GM23338 (cell line): ENCODE measurements around the gene MRGPRG. TPM values are rescaled to one million over a fixed set of nuclear protein-coding genes. Genes with fewer than 3 reads are reported as not detected.

Experiments
- ATAC-seq: fragments of 200-7000 bp; cut with Tn5 transposase; 3 replicates; pipeline ENCODE4 v1.9.1; 2020
- DNase-seq: peaks from one replicate; pipeline ENCODE4 v3.0.0-alpha.2; 2015; ENCODE audit warnings: low spot score
- H2AFZ ChIP-seq: fragments of 200-600 bp; sonication (generic); 2 replicates; pipeline ENCODE4 v1.8.0; 2016; ENCODE audit warnings: antibody characterized with exemption, mild to moderate bottlenecking, moderate library complexity
- H3F3A ChIP-seq: fragments of 200-600 bp; sonication (generic); replicated peaks from 2 replicates; pipeline ENCODE4 v1.8.0; 2017; ENCODE audit warnings: antibody characterized with exemption, mixed run types, low read depth
- H3K27ac ChIP-seq: fragments of 200-600 bp; sonication (generic); 2 replicates; pipeline ENCODE4 v1.6.1; 2016; ENCODE audit warnings: low read depth
- H3K27me3 ChIP-seq: fragments of 200-600 bp; sonication (generic); 2 replicates; pipeline ENCODE4 v1.8.0; 2016; ENCODE audit warnings: mild to moderate bottlenecking, mixed run types, moderate library complexity; ENCODE audit not compliant: insufficient read depth
- H3K36me3 ChIP-seq: fragments of 200-600 bp; sonication (generic); 2 replicates; pipeline ENCODE4 v1.8.0; 2016; ENCODE audit warnings: mild to moderate bottlenecking; ENCODE audit not compliant: insufficient read depth
- H3K4me1 ChIP-seq: fragments of 200-600 bp; sonication (generic); 2 replicates; pipeline ENCODE4 v1.8.0; 2016; ENCODE audit warnings: mild to moderate bottlenecking, moderate library complexity; ENCODE audit not compliant: insufficient read depth
- H3K4me2 ChIP-seq: fragments of 200-600 bp; sonication (generic); 2 replicates; pipeline ENCODE4 v1.7.1; 2017; ENCODE audit warnings: mixed run types
- H3K4me3 ChIP-seq: fragments of 200-600 bp; sonication (generic); 2 replicates; pipeline ENCODE4 v1.6.1; 2016; ENCODE audit warnings: mixed run types
- H3K79me2 ChIP-seq: fragments of 200-600 bp; sonication (generic); replicated peaks from 2 replicates; pipeline ENCODE4 v1.8.0; 2017; ENCODE audit warnings: mild to moderate bottlenecking; ENCODE audit not compliant: insufficient read depth
- H3K9me2 ChIP-seq: fragments of 200-600 bp; sonication (generic); 2 replicates; pipeline ENCODE4 v1.8.0; 2017; ENCODE audit not compliant: insufficient read depth
- H4K20me1 ChIP-seq: fragments of 200-600 bp; sonication (generic); replicated peaks from 2 replicates; pipeline ENCODE4 v1.8.0; 2017; ENCODE audit warnings: mild to moderate bottlenecking; ENCODE audit not compliant: insufficient read depth
- H3K27ac Mint-ChIP-seq: 2 replicates; pipeline ENCODE4 v1.8.0; 2020; ENCODE audit warnings: inconsistent platforms, mild to moderate bottlenecking, moderate library complexity, mixed read lengths
- H3K27me3 Mint-ChIP-seq: 3 replicates; pipeline ENCODE4 v1.8.0; 2022; ENCODE audit warnings: low read depth, mild to moderate bottlenecking, moderate library complexity, mixed read lengths, inconsistent platforms; ENCODE audit not compliant: insufficient read depth, poor library complexity
- H3K36me3 Mint-ChIP-seq: 3 replicates; pipeline ENCODE4 v1.8.0; 2021; ENCODE audit warnings: low read depth, mild to moderate bottlenecking, inconsistent platforms, moderate library complexity, mixed read lengths
- H3K4me1 Mint-ChIP-seq: 3 replicates; pipeline ENCODE4 v1.8.0; 2020; ENCODE audit warnings: mild to moderate bottlenecking, inconsistent platforms, mixed read lengths
- H3K4me3 Mint-ChIP-seq: 3 replicates; pipeline ENCODE4 v1.8.0; 2021; ENCODE audit warnings: moderate library complexity, mild to moderate bottlenecking, inconsistent platforms, mixed read lengths
- H3K9me3 Mint-ChIP-seq: 3 replicates; pipeline ENCODE4 v1.8.0; 2020; ENCODE audit warnings: moderate library complexity, mild to moderate bottlenecking, inconsistent platforms, mixed read lengths
- NANOG ChIP-seq: IDR thresholded peaks from 2 replicates; pipeline ENCODE4 v1.6.1; 2016; ENCODE audit warnings: antibody characterized with exemption, borderline replicate concordance
- POLR2AphosphoS5 ChIP-seq: IDR thresholded peaks from 2 replicates; pipeline ENCODE4 v1.6.1; 2016; ENCODE audit warnings: antibody characterized with exemption, low read depth
- STAT1 ChIP-seq: IDR thresholded peaks from one replicate; pipeline ENCODE4 v1.6.1; 2016; ENCODE audit warnings: antibody characterized with exemption; ENCODE audit not compliant: unreplicated experiment
- ZNF331 ChIP-seq: fragments of 250-450 bp; sonication (Bioruptor Pico); IDR thresholded peaks from 2 replicates; pipeline ENCODE4 v1.5.0; 2020; ENCODE audit warnings: low read depth, mild to moderate bottlenecking, moderate library complexity
- polyA plus RNA-seq: library from polyadenylated mRNA; unstranded; fragments of >200 nt; fragmentation: Nextera tagmentation; extraction: Ambion mirVana; gene quantifications from 2 replicates; pipeline ENCODE4 v1.2.1, GENCODE V29; 2016
- total RNA-seq: library from RNA; depleted of rRNA; stranded (reverse); fragments of >200 nt; shearing (Covaris generic); gene quantifications from 2 replicates; pipeline ENCODE4 v1.2.3, GENCODE V29; 2014
- TF ChIP-seq, protein P1 (sequence below): fragments of 250-450 bp; sonication (Bioruptor Pico); IDR thresholded peaks from 2 replicates; pipeline ENCODE4 v1.5.0; 2020; ENCODE audit warnings: mild to moderate bottlenecking, moderate library complexity
- TF ChIP-seq, protein P2 (sequence below), 2 experiments: fragments of 200-600 bp in 1 of 2; sonication (generic) in 1 of 2; conservative IDR thresholded peaks; 2 replicates each; pipeline versions ENCODE4 v1.5.1 to v1.6.1; 2016 to 2017; ENCODE audit warnings: antibody characterized with exemption in 2 of 2, low read depth in 2 of 2, mild to moderate bottlenecking in 2 of 2, moderate library complexity in 1 of 2
- TF ChIP-seq, protein P3 (sequence below): IDR thresholded peaks from 2 replicates; pipeline ENCODE4 v1.6.1; 2016; ENCODE audit warnings: antibody characterized with exemption

The MRGPRG gene
- total and polyA plus RNA-seq, 2 experiments from 2014 or later, result not detected

DNA sequence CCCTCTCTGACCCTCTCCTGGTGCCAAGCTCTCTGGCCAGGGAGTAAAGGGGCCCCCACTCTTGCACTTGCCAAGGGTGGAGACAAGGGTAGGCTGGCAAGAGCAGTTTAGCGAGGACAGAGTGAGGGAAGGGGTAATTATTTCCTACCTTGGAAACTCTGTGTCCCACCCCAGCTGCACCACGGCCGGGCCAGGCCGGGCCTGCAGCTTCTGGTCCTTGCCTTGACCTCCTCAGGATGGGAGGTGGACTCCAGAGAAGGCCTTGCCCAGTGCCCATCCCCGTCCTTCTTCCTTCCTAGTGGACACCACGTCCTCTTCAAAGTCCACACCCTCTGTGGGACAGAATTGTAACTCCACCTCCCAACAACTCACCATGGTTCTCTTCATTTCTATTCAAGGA is 35.1 kb downstream of the MRGPRG start (continued):
- TF ChIP-seq, protein P1, sequence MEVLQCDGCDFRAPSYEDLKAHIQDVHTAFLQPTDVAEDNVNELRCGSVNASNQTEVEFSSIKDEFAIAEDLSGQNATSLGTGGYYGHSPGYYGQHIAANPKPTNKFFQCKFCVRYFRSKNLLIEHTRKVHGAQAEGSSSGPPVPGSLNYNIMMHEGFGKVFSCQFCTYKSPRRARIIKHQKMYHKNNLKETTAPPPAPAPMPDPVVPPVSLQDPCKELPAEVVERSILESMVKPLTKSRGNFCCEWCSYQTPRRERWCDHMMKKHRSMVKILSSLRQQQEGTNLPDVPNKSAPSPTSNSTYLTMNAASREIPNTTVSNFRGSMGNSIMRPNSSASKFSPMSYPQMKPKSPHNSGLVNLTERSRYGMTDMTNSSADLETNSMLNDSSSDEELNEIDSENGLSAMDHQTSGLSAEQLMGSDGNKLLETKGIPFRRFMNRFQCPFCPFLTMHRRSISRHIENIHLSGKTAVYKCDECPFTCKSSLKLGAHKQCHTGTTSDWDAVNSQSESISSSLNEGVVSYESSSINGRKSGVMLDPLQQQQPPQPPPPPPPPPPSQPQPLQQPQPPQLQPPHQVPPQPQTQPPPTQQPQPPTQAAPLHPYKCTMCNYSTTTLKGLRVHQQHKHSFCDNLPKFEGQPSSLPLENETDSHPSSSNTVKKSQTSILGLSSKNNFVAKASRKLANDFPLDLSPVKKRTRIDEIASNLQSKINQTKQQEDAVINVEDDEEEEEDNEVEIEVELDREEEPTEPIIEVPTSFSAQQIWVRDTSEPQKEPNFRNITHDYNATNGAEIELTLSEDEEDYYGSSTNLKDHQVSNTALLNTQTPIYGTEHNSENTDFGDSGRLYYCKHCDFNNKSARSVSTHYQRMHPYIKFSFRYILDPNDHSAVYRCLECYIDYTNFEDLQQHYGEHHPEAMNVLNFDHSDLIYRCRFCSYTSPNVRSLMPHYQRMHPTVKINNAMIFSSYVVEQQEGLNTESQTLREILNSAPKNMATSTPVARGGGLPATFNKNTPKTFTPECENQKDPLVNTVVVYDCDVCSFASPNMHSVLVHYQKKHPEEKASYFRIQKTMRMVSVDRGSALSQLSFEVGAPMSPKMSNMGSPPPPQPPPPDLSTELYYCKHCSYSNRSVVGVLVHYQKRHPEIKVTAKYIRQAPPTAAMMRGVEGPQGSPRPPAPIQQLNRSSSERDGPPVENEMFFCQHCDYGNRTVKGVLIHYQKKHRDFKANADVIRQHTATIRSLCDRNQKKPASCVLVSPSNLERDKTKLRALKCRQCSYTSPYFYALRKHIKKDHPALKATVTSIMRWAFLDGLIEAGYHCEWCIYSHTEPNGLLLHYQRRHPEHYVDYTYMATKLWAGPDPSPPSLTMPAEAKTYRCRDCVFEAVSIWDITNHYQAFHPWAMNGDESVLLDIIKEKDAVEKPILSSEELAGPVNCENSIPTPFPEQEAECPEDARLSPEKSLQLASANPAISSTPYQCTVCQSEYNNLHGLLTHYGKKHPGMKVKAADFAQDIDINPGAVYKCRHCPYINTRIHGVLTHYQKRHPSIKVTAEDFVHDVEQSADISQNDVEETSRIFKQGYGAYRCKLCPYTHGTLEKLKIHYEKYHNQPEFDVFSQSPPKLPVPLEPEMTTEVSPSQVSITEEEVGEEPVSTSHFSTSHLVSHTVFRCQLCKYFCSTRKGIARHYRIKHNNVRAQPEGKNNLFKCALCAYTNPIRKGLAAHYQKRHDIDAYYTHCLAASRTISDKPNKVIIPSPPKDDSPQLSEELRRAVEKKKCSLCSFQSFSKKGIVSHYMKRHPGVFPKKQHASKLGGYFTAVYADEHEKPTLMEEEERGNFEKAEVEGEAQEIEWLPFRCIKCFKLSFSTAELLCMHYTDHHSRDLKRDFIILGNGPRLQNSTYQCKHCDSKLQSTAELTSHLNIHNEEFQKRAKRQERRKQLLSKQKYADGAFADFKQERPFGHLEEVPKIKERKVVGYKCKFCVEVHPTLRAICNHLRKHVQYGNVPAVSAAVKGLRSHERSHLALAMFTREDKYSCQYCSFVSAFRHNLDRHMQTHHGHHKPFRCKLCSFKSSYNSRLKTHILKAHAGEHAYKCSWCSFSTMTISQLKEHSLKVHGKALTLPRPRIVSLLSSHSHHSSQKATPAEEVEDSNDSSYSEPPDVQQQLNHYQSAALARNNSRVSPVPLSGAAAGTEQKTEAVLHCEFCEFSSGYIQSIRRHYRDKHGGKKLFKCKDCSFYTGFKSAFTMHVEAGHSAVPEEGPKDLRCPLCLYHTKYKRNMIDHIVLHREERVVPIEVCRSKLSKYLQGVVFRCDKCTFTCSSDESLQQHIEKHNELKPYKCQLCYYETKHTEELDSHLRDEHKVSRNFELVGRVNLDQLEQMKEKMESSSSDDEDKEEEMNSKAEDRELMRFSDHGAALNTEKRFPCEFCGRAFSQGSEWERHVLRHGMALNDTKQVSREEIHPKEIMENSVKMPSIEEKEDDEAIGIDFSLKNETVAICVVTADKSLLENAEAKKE (CRISPR knock-in tag), result no peak
- TF ChIP-seq, protein P2, sequence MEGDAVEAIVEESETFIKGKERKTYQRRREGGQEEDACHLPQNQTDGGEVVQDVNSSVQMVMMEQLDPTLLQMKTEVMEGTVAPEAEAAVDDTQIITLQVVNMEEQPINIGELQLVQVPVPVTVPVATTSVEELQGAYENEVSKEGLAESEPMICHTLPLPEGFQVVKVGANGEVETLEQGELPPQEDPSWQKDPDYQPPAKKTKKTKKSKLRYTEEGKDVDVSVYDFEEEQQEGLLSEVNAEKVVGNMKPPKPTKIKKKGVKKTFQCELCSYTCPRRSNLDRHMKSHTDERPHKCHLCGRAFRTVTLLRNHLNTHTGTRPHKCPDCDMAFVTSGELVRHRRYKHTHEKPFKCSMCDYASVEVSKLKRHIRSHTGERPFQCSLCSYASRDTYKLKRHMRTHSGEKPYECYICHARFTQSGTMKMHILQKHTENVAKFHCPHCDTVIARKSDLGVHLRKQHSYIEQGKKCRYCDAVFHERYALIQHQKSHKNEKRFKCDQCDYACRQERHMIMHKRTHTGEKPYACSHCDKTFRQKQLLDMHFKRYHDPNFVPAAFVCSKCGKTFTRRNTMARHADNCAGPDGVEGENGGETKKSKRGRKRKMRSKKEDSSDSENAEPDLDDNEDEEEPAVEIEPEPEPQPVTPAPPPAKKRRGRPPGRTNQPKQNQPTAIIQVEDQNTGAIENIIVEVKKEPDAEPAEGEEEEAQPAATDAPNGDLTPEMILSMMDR (conservative IDR thresholded peaks at IDR 0.05; ENCODE audit: low read depth in 2 of 2), result no peak

DNA sequence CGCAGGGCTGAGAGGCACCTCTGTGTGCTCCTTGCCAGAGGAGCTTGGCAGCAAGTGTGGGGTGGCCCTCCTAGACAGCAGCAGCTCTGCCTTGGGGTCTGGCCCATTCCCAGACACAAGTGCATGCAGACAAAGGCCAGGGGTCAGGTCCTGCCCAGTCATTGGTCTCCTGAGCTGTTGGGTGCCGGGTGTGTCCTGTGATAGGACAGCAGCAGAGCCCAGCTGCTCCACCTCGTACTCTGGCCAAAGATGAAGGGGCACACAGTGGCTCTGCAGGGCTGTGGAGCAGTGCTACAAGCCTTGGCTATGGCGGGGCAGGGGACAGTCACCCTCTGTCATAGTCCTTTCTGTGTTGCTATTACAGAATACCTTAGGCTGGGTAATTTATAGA is 36.2 kb downstream of the MRGPRG start:
- H3K27me3 ChIP-seq, result no peaks in the 10 kb centered on the region
- no peak overlapping the region for H3K27ac Mint-ChIP-seq
- no peaks in the 10 kb centered on the region for H3F3A ChIP-seq
- H3K9me3 Mint-ChIP-seq, result peaks cover 8% of the 10 kb centered on the region; the same call in 1 of the 3 replicates
- H3K4me1 ChIP-seq, result no peaks in the 10 kb centered on the region
- no peak overlapping the region for H2AFZ ChIP-seq
- H4K20me1 ChIP-seq, result no peaks in the 10 kb centered on the region
- H3K79me2 ChIP-seq, result no peaks in the 10 kb centered on the region
- peaks cover 5% of the 10 kb centered on the region for H3K27me3 Mint-ChIP-seq
- no peak for DNase-seq
- H3K4me2 ChIP-seq, result no peak overlapping the region
- no peak overlapping the region for H3K4me3 Mint-ChIP-seq
- no peaks in the 10 kb centered on the region for H3K36me3 Mint-ChIP-seq
- no peak for TF ChIP-seq ZNF331 (CRISPR knock-in tag)
- TF ChIP-seq, protein P3, sequence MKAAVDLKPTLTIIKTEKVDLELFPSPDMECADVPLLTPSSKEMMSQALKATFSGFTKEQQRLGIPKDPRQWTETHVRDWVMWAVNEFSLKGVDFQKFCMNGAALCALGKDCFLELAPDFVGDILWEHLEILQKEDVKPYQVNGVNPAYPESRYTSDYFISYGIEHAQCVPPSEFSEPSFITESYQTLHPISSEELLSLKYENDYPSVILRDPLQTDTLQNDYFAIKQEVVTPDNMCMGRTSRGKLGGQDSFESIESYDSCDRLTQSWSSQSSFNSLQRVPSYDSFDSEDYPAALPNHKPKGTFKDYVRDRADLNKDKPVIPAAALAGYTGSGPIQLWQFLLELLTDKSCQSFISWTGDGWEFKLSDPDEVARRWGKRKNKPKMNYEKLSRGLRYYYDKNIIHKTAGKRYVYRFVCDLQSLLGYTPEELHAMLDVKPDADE, result no peak
- TF ChIP-seq STAT1, result no peak
- TF ChIP-seq, protein P1 (CRISPR knock-in tag), result no peak
- no peak for TF ChIP-seq NANOG
- no peak for TF ChIP-seq POLR2AphosphoS5
- no peak overlapping the region for H3K4me3 ChIP-seq
- peaks cover 4% of the 10 kb centered on the region for H3K4me1 Mint-ChIP-seq
- H3K27ac ChIP-seq, result no peak overlapping the region
- H3K36me3 ChIP-seq, result no peaks in the 10 kb centered on the region
- no peak for ATAC-seq
- no peaks in the 10 kb centered on the region for H3K9me2 ChIP-seq
